8988T (cell line): ENCODE measurements around the gene NNAT.
"Not testable (repeated sequence)": the region's sequence is repeated elsewhere in the genome, so short reads cannot be mapped to it uniquely, and the experiment has no call there.

Experiments used
- DNase-seq: peaks from one replicate; pipeline ENCODE4 v3.0.0; 2011

NNAT gene

DNA sequence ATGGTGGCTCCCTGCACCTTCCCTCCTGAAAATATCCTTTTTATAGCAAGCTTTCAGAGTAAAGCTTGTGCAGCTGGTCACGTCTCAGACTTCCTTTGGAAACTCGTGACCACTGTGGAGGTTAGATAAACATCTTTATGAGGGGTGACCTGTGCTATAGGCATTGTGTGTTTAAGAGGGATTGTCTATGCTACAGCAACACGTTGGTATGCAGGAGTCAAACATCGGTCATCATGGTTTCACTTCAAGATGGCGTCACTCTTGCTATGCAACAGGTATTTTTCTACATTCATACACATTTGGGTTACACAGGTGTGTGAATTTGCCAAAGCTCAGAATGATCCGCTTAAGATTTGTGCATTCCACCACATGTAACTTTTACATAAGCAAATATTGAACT lies 21.2 kb downstream of the NNAT start:
- DNase-seq, result no peak

DNA sequence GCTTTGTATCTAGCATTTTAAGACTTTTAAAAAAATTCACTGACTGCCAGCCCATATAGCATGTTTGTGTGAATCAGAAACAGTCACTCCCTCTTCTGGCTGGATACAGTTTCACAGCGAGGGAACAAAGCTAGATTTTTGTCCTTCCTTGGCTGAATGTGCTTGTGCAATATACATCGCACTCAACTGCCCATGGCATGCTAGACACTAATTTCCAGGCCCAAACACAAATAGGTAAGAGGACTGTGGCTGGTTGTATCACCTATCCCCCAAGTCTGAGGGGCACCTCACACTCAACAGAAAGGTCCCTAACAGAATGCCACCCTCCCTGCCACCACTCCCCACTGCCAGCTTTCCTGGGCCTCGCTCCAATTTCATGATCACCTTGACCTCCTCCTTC lies 22.8 kb downstream of the NNAT start:
- DNase-seq, result no peak

DNA sequence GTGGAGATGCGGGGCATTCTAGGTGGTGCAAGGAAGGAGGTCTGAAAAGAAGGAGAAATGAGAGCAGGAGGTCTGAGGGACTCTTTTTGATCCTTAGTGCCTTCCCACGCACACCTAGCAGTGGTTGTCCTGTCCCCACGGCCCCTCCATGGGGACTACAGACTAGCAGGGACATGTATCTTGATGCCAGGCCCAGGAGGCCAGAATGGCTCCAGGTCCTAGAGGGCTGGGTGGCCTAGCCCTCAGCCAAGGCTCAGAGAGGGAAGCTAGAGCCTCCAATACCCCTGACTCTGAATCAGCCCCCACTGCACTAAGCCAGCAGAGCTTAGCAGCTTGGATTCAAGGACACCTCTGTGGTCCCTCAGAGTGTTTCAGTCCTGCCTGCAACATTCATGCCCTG lies 23.3 kb downstream of the NNAT start:
- no peak for DNase-seq

DNA sequence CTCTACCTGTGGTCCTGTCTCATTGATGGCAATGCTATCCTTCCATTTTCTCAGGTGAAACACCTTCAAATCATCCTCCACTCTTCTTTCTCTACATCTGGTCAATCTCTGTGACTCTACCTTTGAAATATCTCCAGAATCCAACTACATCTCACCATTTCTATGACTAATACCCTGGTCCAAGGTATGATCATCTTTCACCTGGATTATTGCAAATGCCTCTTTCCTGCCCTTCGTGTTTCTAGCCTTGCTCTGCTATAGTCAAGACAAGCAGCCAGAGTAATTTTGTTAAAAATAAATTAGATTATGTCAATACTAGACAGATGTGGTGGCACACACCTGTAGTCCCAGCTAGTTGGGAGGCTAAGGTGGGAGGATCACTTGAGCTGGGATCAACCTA lies 24.5 kb downstream of the NNAT start:
- no peak for DNase-seq

DNA sequence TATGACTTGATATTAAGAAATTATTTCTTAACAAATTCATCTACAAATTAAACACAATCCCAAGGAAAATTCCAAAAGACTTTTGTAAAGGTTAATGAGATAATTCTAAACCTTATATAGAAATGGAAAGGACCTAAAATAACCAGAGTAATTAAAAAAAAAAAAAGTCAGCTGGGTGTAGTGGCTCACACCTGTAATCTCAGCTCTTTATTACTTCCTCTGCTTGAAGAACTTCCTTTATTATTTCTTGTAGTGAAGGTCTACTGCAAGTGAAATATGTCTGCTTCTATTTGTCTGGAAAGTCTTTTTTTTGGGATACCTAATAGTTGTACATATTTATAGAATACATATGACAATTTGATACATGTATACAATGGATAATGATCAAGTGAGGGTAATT lies 26.9 kb downstream of the NNAT start:
- DNase-seq, result no peak

DNA sequence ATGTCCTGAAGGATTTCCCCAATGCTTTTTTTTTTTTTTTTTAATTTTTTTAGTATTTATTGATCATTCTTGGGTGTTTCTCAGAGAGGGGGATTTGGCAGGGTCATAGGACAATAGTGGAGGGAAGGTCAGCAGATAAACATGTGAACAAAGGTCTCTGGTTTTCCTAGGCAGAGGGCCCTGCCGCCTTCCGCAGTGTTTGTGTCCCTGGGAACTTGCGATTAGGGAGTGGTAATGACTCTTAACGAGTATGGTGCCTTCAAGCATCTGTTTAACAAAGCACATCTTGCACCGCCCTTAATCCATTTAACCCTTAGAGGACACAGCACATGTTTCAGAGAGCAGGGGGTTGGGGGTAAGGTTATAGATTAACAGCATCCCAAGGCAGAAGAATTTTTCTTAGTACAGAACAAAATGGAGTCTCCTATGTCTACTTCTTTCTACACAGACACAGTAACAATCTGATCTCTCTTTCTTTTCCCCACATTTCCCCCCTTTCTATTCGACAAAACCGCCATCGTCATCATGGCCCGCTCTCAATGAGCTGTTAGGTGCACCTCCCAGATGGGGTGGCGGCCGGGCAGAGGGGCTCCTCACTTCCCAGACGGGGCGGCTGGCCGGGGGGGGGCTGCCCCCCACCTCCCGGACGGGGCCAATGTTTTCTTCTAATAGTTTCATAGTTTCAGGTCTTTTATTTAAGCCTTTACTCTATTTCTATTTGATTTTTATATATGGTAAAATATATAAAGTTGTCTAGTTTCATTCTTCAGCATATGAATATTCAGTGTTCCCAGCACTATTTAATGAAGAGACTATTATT lies 29.3 kb downstream of the NNAT start:
- not testable (repeated sequence) for DNase-seq

DNA sequence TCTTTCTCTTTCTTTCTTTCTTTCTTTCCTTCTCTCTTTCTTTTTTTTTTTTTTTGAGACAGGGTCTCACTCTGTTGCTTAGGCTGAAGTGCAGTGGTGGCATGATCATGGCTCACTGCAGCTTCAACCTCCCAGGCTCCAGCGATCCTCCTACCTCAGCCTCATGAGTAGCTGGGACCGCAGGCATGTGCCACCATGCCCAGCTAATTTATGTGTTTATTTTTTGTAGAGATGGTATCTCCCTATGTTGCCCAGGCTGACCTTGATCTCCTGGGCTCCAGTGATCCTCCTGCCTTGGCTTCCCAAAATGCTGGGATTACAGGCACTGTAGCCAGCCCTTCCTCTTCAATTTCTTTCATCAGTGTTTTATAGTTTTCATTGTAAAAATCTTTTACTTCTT lies 30.6 kb downstream of the NNAT start:
- DNase-seq, result not testable (repeated sequence)

DNA sequence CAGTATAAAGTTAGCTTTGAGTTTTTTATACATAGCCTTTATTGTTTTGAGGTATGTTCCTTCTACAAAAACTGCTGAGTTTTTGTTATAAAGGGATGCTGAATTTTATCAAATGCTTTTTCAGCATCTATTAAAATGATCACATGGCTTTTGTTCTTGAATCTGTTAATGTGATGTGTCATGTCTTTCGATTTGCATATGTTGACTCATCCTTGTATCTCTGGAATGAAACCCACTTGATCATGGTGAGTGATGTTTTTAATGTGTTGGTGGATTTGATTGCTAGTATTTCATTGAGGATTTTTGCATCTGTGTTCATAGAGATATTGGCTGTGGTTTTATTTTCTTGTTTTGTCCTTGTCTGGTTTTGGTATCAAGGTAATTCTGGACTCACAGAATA lies 31.4 kb downstream of the NNAT start:
- no peak for DNase-seq

DNA sequence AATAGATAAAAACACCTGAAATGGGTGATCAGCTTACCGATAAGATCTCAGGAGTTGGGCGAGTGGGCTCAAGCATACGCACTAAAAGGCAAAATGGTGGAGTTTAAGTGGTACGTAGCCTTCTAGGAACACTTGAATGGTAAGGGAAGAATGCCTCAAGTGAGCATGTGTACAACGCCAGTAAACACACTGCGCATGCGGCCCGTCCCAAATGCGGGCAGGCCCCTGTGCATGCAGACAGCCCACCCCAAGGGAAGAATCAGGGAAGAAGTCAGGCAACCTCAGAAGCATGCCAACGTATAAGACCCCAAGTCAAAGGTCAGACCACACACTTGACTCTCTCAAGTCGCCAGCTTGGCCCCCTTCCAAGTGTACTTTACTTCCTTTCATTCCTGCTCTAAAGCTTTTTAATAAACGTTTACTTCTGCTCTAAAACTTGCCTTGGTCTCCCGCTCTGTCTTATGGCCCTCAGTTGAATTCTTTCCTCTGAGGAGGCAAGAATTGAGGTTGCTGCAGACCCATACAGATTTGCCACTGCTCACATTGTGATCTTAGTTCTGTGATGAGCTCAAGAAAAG lies 33.8 kb downstream of the NNAT start:
- DNase-seq, result not testable (repeated sequence)

DNA sequence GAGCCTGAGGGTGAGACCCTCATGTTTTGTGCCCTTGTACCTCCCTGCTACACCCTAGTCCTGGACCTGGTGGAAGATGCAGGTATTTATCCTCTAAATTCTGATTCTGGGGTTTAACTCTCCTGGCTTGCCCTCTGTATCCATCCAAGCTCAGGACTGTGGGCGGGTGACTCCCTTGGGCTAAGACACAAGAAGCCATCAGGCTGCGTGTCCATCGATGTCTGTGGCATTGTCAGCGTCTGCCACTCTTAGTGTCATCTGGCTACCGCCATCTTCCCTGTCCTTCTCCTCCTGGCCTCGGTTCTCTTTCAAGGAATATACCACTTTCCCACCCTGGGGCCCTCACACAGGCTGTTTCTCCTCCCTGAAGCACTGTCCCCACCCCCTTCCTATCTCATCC lies 35.5 kb downstream of the NNAT start:
- no peak for DNase-seq

DNA sequence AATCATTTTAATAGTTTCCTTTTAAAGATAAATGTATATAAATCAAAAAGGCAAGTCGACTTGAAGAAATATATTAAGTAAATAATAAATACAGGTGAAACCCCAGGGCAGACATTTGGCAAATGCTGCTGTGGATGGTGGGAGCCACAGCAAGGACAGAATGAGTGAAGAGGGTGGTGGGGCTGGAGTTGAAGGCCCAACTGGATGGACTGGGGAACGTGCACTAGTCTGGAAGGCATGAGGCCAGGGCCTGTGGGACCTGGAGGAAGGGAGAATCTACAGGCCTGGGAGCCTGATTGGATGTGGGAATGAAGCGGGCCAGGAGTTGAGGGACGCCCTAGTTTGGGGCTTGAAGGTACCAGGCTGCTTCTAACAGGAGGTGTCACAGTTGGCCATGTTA lies 37.3 kb downstream of the NNAT start:
- no peak for DNase-seq

DNA sequence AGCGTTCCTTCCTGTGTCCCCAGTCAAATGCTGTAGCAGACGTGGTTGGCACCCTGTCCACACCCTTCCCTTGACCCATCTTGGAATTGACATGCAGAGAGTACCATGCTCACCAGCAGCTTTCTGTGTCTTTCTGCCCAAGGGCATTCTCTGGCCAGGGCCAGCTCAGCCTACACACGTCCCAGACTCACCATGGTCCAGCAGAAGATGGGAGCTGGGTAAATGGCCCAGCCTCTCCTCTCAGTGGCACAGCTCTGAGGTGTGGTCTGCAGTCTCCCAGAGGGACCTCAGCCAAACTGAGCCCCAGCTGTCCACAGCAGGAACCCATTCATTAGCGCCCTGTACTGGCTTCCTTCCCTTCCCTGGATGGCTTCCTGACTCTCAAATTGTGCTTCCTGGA lies 37.7 kb downstream of the NNAT start:
- no peak for DNase-seq

DNA sequence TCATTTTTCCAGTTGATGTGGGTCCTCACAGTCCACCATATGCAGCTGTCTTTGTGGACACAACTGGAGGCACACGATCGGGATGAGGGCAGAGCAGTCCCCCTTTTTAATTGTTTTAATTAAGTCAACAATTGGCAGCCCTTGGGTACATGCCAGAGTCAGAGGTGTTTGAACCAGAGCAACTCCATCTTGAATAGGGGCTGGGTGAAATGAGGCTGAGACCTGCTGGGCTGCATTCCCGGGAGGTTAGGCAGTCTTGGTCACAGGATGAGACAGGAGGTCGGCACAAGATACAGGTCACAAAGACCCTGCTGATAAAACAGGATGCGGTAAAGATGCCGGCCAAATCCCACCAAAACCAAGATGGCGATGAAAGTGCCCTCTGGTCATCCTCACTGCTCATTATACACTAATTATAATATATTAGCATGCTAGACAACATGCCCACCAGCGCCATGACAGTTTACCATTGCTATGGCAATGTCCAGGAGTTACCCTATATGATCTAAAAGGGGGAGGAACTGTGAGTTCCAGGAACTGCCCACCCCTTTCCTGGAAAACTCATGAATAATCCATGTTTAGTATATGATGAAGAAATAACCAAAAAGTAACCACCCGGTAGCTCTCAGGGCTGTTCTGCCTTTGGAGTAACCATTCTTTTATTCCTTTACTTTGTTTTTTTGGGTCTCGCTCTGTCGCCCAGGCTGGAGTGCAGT lies 38.4 kb downstream of the NNAT start:
- DNase-seq, result no peak

DNA sequence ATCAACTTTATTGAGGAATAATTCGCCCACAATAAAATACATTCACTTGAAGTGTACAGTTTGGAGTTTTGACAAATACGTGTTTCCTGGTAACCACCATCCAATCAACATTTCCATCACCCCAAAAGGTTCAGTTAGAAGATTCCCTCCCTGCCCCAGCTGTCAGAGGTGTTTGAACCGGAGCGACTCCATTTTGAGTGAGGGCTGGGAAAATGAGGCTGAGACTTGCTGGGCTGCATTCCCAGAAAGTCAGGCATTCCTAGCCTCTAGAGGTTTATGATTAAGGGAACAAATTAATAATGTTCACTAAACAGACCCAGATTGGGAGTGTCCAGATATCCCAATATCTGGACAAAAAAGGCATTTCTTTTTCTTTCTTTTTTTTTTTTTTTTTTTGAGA lies 39.6 kb downstream of the NNAT start:
- DNase-seq, result no peak

DNA sequence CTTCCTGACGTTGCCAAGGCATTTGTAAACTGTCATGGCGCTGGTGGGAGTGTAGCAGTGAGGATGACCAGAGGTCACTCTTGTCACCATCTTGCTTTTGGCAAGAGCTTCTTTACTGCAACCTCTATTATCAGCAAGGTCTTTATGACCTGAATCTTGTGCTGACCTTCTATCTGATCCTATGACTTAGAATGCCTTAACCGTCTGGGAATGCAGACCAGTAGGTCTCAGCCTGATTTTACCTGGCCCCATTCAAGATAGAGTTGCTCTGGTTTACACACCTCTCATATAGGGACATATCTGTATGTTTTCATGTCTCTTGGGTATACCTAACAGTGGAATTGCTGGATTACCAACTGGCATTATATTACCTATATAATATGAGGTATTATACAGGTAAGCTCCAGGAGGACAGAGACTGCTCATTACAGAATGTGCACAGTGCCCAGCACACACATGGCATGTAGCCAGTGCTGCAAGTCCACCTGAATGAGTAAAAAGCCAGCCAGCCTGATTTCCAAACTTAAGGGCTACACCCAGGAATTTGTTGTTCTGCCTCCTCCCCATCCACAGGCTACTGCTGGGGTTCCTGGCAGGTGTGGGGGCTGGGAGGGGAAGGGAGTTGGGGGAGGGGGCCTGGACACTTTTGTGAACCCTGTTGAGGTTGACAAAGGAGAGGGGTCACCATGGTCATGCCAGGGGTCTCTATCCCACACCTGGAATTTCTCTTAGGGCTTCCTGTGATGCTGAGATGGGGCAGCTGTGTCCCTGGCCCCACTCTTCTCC lies 41.8 kb downstream of the NNAT start:
- DNase-seq, result no peak

DNA sequence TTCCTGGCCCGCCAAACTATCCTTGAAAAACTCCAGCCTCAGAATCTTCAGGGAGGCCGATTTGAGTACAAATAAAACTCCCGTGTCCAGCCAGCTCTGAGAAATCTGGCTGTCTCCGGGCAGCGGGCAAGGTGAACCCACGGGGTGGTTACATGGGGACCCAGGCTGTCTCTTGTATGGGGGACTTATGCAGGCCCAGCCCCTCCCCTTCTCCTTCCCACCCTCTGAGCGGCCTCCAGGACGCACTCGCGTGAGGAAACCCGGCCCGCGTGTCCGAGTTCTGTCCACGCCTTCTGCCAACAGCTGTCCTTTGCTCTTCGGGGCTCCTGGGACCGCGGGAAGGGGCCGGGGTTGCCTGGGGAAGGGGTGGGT lies 43.0 kb downstream of the NNAT start:
- DNase-seq, result no peak

DNA sequence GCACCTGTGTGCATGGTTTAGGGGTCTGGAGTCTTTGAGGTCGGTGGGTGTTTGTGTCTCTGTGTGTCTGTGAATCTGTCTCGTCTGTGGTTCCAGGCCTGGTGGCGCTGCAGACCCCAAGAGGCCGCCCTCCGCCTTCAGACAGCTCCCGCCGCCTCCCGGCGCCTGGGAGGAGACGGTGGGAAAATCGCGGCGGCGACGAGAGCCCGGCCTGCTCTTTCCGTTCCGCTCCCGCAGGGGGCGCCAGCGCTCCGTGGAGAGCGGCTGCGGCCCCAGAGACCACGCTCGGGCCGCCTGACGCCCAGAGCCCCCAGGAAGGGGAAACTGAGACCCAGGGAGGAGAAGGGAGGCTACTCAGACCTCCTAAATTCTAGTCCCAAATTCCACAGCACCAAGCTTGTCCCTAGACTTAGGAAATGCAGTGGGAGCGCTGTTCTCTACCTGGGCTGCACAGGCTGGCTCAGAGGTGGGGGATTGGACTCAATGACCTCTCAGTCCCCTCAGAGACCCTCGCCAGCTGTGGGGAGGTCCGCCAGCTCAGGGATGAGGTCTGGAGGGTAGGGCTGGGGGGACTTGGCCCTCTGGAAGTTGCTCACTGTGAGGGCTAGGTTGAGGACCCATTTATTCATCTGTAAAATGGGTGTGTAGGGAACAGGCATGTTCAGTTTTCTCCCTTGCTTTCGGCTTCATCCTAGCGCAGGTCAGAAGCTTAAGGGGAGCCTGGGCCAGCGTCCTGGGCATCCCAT lies 43.5 kb downstream of the NNAT start:
- DNase-seq, result peak; percentile 65

DNA sequence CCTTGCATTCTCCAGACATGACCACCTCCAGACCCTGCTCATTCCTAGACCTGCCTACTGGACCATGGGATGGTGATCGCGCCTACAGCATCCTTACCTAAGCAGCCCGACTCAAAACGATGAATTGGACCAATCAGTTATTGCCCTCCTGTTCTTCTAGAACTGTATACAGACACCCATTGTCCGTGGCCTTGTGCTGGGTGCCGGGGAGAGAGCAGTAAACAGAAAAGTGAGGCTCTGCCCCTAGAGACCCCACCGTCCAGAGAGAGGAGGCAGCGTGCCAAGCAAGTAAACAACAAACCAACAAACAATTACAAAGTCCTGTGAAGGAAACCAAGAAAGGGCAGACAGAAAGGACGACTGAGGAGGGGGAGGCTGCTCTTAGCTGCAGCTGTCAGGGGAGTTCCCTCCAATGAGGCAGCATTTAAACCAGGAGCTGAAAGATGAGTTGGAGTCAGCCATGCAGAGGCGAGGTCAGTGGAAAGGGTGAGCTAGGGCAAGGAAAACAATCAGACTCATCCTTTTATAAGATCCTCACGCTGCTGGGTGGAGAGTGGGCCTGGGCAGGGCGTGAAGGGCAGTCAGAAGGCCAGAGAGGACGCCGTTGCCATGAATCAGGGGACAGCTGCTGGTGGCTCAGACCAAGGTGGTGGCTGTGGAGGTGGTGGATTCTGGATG lies 44.2 kb downstream of the NNAT start:
- DNase-seq, result no peak

DNA sequence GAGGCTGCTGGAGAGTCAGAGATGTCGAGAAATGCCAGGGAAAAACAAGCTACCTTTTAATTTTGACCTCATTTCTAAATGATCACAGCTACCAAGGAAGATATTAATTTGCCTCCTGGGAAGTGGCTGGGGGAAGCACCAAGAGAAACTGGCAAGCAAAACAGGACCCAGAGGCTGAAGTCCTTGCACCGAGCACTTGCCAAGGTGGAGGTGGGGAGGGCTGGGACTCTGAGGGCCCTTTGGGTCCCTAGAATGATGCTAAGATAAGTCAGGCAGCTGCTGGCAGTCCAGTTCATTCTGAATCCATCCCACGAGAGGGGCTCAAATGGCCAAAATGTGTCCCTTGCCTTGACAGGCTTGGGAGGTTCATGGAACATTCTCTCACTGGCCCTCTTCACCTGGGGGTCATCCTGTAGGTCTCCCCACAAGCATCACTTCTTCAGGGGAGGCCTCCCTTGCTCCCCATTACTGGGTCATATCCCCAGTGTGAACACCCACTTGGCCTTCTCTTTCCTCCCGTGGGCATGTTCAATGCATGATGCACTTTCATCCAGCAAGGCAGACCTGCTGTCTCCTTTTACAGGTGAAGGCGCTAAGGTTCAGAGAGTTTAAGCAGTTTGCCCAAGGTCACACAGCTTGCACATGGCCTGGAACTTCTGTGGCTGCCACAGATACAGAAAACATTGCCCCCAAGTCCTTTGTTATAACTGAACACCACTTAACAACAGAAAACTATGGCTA lies 45.7 kb downstream of the NNAT start:
- DNase-seq, result no peak

DNA sequence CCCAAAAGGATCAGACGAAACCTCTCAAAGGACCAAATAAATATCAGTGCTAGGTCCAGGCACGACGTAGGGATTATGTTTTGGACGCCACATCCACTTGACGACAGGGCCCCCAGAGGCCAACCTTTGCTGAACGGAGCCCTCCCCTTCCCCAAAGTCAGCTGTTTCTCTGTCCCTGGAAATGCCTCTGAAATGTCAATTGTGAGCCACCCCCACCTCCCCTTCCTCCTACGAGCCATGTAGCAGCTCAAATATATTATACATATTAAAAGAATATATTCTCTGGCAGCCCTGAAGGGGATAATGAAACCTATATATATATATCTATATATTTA lies 46.2 kb downstream of the NNAT start:
- no peak for DNase-seq
